Panc1 (cell line): Measurements from ENCODE around the gene CHPF2.

ENCODE experiments used
- POLR2AphosphoS5 ChIP-seq: IDR thresholded peaks from 2 replicates; pipeline ENCODE4 v1.6.1; 2012; ENCODE audit warnings: mild to moderate bottlenecking, low read depth, low read length, moderate library complexity
- TCF7L2 ChIP-seq: IDR thresholded peaks from 2 replicates; pipeline ENCODE4 v1.6.1; 2011; ENCODE audit warnings: mild to moderate bottlenecking, low read depth, low read length, inconsistent platforms
- TF ChIP-seq, protein P1 (sequence below): fragments of 450-650 bp; IDR thresholded peaks from 2 replicates; pipeline ENCODE4 v1.5.1; 2017; ENCODE audit warnings: mild to moderate bottlenecking

GRCh38 chr7:151186640-151187408 is 45.5 kb upstream of the CHPF2 start, which contains the start of gene ASB10:
- TF ChIP-seq, protein P1, sequence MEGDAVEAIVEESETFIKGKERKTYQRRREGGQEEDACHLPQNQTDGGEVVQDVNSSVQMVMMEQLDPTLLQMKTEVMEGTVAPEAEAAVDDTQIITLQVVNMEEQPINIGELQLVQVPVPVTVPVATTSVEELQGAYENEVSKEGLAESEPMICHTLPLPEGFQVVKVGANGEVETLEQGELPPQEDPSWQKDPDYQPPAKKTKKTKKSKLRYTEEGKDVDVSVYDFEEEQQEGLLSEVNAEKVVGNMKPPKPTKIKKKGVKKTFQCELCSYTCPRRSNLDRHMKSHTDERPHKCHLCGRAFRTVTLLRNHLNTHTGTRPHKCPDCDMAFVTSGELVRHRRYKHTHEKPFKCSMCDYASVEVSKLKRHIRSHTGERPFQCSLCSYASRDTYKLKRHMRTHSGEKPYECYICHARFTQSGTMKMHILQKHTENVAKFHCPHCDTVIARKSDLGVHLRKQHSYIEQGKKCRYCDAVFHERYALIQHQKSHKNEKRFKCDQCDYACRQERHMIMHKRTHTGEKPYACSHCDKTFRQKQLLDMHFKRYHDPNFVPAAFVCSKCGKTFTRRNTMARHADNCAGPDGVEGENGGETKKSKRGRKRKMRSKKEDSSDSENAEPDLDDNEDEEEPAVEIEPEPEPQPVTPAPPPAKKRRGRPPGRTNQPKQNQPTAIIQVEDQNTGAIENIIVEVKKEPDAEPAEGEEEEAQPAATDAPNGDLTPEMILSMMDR: no peak
- no peak for TF ChIP-seq POLR2AphosphoS5
- no peak for TF ChIP-seq TCF7L2
